IPS DF 6.9 (cell line): ENCODE measurements around the gene FABP7.

Source experiments
- DNase-seq: peaks from one replicate; pipeline ENCODE4 v3.0.0-alpha.2; 2013; ENCODE audit warnings: low read depth, low spot score
- H3K27ac ChIP-seq: one replicate; pipeline ENCODE4 v1.5.1; 2013; ENCODE audit warnings: low read length, control low read depth
- H3K27me3 ChIP-seq: 2 replicates; pipeline ENCODE4 v1.6.1; 2013; ENCODE audit warnings: mild to moderate bottlenecking, low read length; ENCODE audit not compliant: control insufficient read depth, insufficient read depth
- H3K36me3 ChIP-seq: 2 replicates; pipeline ENCODE4 v1.6.1; 2013; ENCODE audit warnings: low read length; ENCODE audit not compliant: control insufficient read depth, insufficient read depth
- H3K4me1 ChIP-seq: 2 replicates; pipeline ENCODE4 v1.6.1; 2013; ENCODE audit warnings: low read length; ENCODE audit not compliant: control insufficient read depth, insufficient read depth
- H3K4me3 ChIP-seq: 2 replicates; pipeline ENCODE4 v1.5.1; 2013; ENCODE audit warnings: mild to moderate bottlenecking, low read length
- H3K9me3 ChIP-seq: 2 replicates; pipeline ENCODE4 v1.6.1; 2013; ENCODE audit warnings: low read length, inconsistent platforms; ENCODE audit not compliant: control insufficient read depth, insufficient read depth
- WGBS: extraction: QIAGEN DNeasy Blood & Tissue Kit; methylation state at CpG from one replicate; pipeline ENCODE4 v1.1.7; 2013; ENCODE audit warnings: mixed read lengths, missing lambda C conversion rate; ENCODE audit not compliant: insufficient read length, insufficient coverage; 5-methylcytosine and 5-hydroxymethylcytosine counted together

The FABP7 gene

DNA sequence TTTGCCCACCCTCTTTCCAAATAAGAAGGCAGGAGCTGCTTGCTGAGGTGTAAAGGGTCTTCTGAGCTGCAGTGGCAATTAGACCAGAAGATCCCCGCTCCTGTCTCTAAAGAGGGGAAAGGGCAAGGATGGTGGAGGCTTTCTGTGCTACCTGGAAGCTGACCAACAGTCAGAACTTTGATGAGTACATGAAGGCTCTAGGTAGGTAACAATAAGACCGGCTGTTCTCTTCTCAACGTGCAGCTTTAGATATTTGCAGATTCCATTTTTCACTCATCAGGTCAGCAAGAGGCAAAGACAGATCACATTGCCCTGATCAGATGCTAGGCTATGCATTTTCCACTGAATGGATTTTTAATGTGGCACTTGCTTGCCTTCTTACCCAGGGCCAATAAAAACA is at the start of gene FABP7:
Gene FABP7 (plus strand): TSS at position 50 of the 400 bp plus-strand sequence. CDS start 79 bp downstream, at position 129.
- no peak for DNase-seq

DNA sequence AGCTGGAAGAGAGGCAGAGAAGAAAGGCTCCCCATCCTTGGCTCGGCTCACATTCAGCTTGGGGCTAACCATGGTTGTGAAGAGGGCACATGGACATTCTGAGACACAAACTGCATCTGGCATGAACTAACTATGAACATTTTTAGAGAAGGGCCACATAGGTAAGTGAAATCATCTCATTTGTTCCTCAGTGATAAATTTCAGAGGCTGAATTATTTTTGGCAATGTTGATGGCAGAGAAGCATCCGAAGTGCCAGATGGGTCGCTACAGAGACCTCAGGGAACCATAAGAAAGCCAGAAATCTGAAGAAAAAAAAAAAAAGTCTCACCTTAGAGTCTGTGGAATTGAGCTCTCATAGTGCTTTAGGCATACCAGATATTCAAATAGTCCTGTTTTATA is 49.2 kb upstream of the FABP7 start:
- H3K27me3 ChIP-seq: no peaks in the 10 kb centered on the region
- H3K4me3 ChIP-seq: no peak overlapping the region
- H3K4me1 ChIP-seq: peaks cover 5% of the 10 kb centered on the region
- no CpG with 5 or more reads among the region's 3 CpGs for WGBS
- no peak overlapping the region for H3K27ac ChIP-seq
- no peaks in the 10 kb centered on the region for H3K36me3 ChIP-seq
- no peak for DNase-seq
- H3K9me3 ChIP-seq: no peaks in the 10 kb centered on the region

More for the DNA sequence above, at the start of gene FABP7:
- no peaks in the 10 kb centered on the region for H3K9me3 ChIP-seq
- no peaks in the 10 kb centered on the region for H3K27me3 ChIP-seq
- no peak within 1 kb of the TSS for H3K4me3 ChIP-seq
- H3K36me3 ChIP-seq: no peaks in the 10 kb centered on the region
- no CpG with 5 or more reads among the region's 3 CpGs for WGBS
- H3K27ac ChIP-seq: no peak within 1 kb of the TSS
- H3K4me1 ChIP-seq: peaks cover 3% of the 10 kb centered on the region

DNA sequence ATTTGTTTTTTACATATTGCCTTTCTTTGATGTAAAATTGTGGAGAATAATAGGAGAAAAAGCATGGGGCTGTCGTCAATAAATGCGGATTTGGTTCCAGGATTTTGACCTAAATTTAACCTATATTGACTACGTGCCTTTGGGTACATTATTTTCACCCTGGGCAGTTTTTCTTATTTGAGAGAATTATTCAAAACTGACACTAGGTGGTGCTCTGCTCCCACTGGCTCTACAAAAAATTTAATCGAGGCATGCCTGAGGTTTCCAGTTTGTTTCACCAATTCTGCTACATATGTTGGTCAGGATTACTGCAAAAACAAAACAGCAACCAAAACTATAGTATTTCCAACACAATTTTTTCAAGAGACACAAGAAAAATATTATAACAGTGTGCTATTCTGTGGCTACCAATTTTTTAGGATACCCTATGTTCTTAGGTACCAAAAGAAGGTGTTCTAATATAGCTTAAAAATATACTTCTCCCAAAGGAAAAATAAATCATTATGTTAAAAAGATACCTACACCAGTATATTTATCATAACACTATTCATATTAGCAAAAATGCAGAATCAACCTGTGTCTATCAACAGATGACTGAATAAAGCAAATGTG is 48.6 kb upstream of the FABP7 start:
- no CpG with 5 or more reads among the region's 4 CpGs for WGBS
- no peaks in the 10 kb centered on the region for H3K36me3 ChIP-seq
- H3K4me3 ChIP-seq: no peak overlapping the region
- no peak for DNase-seq
- peaks cover 5% of the 10 kb centered on the region for H3K4me1 ChIP-seq
- H3K9me3 ChIP-seq: no peaks in the 10 kb centered on the region
- H3K27me3 ChIP-seq: no peaks in the 10 kb centered on the region
- H3K27ac ChIP-seq: no peak overlapping the region

DNA sequence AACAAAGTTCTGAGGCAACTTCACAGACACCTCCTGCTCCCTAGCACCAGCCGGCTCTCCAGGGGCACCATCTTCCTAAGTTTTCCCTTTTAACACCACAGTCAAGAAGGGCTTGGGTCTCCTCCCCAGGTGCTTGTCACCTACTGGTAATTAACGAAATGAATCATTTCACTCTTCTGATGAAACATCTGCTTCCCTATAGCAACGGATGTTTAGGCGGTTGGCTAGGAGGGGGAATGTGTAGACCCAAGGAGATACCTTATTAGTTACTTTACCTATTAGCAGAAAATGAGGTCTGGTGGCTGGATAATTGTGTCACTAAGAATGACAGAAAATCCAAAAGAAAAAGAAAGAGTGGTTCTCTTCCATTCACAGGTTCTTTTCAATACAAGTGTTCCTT is 46.3 kb upstream of the FABP7 start:
- Histone ChIP-seq H3K4me3 (no peak overlapping the region), H3K27me3 (no peaks in the 10 kb centered on the region), H3K27ac (no peak overlapping the region), H3K4me1 (peaks cover 4% of the 10 kb centered on the region), H3K9me3 (no peaks in the 10 kb centered on the region), H3K36me3 (no peaks in the 10 kb centered on the region)
- WGBS: no CpG with 5 or more reads among the region's 4 CpGs
- no peak for DNase-seq

DNA sequence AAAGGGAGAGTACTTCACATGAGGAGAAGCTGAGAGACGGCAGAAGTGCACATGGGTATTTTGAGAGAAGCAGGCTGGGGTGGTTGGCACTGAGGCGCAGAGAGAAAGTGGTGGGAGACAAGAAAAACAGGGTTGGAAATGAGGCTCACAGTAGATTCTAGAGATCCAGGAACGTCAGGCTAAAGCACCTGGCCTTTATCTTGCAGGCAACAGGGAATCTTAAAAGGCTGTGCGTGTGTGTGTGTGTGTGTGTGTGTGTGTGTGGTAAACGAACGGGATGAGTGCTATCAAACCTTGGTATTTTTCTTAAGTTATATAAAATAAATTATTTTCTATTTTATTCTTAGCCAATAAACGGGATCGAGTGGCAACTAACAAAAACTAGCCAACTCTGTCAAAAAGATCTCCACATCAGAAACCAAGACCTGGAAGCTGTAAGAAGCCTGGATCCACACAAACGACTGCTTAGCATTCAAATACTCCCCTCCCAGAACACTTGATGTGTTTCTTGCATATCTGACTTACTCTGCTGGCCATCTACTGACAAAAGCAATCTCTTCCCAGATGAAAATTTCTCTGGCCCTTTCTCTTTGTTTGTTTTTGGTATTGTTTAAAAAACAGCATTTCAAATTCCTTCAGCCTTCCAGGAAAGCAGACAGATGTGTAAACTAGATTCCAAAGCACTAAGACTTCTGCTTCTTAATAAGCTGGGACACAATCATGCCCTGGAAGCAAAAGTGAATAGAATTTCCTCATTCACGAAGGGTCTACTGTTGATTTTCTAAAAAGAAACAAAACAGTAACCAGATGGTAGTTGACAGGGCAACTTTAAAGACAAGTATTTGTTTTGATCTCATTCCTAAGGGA is 44.8 kb upstream of the FABP7 start:
- Histone ChIP-seq H3K27me3 (no peaks in the 10 kb centered on the region), H3K27ac (no peak overlapping the region), H3K36me3 (no peaks in the 10 kb centered on the region), H3K4me3 (no peak overlapping the region), H3K4me1 (peaks cover 4% of the 10 kb centered on the region), H3K9me3 (no peaks in the 10 kb centered on the region)
- WGBS: no CpG with 5 or more reads among the region's 10 CpGs
- no peak for DNase-seq

DNA sequence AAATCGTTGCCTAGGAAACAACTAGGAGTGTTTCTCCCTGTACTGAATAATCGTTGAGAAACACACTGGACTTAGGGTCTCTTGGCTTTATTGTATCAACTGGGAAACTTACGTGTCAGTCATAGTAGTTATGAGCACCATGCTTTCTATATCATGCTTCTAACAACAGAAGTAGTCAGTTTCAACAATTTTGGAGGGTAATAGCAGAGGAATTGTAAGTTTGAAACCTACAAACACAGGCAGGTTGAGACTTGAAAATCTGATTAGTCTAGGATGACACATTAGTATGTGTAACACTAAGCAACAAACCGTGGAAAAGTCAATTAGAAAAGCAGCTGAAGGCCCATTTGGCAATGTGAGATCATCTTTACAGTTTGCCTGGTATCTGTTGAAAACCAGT is 43.9 kb upstream of the FABP7 start:
- Histone ChIP-seq H3K9me3 (no peaks in the 10 kb centered on the region), H3K4me3 (no peak overlapping the region), H3K36me3 (no peaks in the 10 kb centered on the region), H3K27ac (no peak overlapping the region), H3K27me3 (no peaks in the 10 kb centered on the region), H3K4me1 (peaks cover 4% of the 10 kb centered on the region)
- no CpG with 5 or more reads among the region's 4 CpGs for WGBS
- no peak for DNase-seq

DNA sequence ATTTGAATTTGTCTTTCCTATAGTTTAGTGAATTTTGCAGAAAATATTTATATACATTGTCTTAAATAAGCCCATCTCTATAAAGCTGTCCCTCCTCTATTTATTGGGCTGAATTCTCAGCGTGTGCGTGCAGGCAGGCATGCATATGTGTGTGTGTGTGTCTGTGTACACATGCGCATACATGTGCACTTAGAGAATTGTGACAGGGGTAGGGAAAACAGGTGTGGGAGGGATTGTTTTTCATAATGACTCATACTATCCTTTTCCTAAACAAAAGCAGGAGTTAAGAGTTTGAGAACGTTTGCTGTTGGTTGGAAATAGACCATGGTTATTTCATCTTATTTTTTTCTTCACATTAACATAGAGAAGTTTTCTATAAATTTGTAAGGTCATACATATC is 43.4 kb upstream of the FABP7 start:
- Histone ChIP-seq H3K4me3 (no peak overlapping the region), H3K27me3 (no peaks in the 10 kb centered on the region), H3K27ac (no peak overlapping the region), H3K36me3 (no peaks in the 10 kb centered on the region), H3K9me3 (no peaks in the 10 kb centered on the region), H3K4me1 (peaks cover 4% of the 10 kb centered on the region)
- no CpG with 5 or more reads among the region's 4 CpGs for WGBS
- no peak for DNase-seq

DNA sequence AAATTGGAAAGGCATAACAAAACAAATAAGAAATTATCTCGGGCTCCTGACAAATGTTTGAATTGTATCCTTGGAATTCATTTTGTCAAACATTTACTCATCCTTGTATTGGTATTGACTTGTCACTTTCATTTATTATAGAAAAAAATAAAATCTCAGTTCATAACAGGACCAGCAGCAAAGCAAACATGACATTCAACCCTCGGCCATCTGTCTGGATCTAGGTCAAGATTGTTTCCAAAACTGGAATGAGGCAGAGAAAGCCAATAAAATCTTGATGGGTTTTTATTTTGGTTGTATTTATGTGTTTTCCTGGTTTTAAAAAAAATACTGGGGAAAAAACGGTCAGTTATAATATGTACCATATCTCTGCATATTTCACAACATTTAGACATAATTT is 42.9 kb upstream of the FABP7 start:
- no CpG with 5 or more reads among the region's 3 CpGs for WGBS
- peaks cover 4% of the 10 kb centered on the region for H3K4me1 ChIP-seq

DNA sequence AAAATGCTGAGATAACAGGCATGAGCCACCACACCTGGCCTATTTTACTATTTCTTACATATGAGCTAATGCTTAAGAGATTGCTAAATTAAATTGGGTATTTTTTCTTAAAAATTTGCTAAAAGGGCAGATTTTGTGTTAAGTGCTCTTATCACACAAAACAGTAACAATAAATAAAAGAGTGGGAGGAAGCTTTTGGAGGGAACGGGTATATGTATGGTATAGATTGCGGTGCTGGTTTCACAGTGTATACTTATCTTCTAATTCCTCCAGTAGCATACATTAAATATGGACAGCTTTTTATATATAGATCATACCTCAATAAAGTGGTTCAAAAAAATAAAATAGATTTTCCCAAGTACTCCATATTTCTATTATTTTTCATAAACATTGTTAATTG is 39.4 kb upstream of the FABP7 start:
- WGBS: no CpG with 5 or more reads among the region's 2 CpGs
- Histone ChIP-seq H3K4me3 (no peak overlapping the region), H3K27ac (no peak overlapping the region), H3K4me1 (no peaks in the 10 kb centered on the region), H3K36me3 (no peaks in the 10 kb centered on the region), H3K9me3 (no peaks in the 10 kb centered on the region), H3K27me3 (no peaks in the 10 kb centered on the region)
- no peak for DNase-seq

More for the DNA sequence above, 42.9 kb upstream of the FABP7 start:
- H3K27ac ChIP-seq: no peak overlapping the region
- no peak for DNase-seq
- H3K36me3 ChIP-seq: no peaks in the 10 kb centered on the region
- no peaks in the 10 kb centered on the region for H3K27me3 ChIP-seq
- no peak overlapping the region for H3K4me3 ChIP-seq
- H3K9me3 ChIP-seq: no peaks in the 10 kb centered on the region

DNA sequence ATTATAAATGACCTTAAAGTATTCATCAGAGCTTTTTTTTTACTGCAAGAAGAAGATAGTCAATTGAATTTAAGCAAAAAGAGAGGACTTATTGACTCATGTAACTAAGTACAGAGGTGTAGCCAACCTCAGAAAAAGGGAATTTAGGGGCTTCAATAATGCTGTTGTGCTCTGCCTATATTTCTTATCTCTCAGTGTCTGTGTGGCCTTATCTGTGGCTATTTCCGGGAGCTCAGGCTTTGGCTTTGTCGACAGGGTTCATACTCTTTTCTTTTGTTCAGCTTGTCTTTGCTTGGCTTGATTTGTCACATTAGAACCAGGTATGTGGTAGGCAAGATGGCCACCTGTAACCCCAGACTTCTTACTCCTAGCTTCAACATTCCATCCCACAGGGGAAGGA is 38.6 kb upstream of the FABP7 start:
- Histone ChIP-seq H3K27me3 (no peaks in the 10 kb centered on the region), H3K9me3 (no peaks in the 10 kb centered on the region), H3K4me3 (no peak overlapping the region), H3K36me3 (no peaks in the 10 kb centered on the region), H3K4me1 (no peaks in the 10 kb centered on the region), H3K27ac (no peak overlapping the region)
- WGBS: no CpG with 5 or more reads among the region's 2 CpGs
- no peak for DNase-seq
